HG03558 (cell line): Measurements from ENCODE around the gene RGS19.
"Not testable (repeated sequence)": the region's sequence is repeated elsewhere in the genome, so short reads cannot be mapped to it uniquely, and the experiment has no call there.

Experiments
- ATAC-seq: cut with Tn5 transposase; IDR thresholded peaks from one replicate; pipeline ENCODE4 v1.9.1; 2021; ENCODE audit warnings: moderate number of reproducible peaks; ENCODE audit not compliant: unreplicated experiment; ENCODE audit errors: extremely low read depth

The RGS19 gene

DNA sequence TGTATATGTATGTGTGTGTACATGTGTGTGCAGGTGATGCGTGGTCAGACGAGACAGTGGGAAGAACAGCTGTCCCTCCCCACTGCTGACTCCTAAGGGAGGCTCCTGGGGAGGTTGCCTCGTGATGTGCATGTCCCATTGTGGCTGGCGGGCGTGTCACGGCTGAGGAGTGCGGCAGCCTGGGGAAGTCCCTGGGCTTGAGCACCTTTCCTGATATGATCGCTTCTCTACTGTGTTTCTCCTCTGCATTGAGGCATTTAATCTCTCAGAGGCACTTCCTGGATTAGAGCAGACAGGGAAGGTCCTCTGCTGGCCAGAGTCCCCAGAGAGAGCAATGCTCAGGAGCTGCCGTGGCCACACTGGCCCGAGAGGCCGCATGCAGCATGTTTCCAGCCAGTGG is 16.6 kb upstream of the RGS19 start:
- ATAC-seq: no peak

DNA sequence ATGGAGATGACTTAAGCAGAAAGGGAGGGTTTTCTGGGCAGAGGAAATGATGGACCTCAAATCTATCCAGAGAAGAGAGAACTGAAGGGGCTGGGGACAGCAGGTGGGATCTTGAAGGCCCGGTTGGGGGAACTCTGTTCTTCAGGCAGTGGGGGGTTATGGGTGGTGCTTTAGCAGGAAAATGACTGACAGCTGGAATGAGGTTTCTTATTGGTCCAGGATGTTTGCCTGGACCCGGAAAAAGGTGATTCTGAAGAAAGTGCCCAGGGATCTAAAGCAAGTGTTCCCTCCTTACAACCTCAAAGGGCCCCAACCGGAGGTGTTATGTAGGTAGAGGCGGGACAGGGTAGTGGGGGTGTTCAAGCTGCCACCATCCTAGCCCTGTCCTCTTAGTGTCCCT is 16.1 kb upstream of the RGS19 start:
- ATAC-seq: no peak

DNA sequence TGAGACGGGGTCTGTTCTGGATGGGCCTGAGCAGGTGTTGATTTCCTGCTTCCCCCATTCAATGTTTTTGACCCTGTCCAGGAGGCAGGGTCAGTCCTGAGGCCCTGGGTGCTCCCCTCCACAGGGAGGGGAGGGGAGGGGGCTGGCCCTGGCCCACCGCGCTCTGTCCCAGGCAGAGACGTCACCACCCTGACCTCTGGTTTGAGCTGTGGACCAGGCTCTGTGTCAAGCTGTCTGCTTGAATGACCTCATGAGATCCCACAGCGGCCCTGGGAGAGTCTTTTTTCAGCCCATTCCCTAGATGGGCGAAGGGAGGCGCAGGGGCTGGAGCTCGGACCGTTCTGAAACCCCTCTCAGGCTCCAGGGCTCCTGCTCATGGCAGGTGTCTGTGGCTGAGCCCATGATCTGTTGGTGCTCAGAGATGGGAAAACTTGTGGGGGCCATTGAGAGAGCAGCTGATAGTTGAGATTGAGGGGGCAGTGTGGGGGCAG is 13.7 kb upstream of the RGS19 start:
- ATAC-seq: no peak

DNA sequence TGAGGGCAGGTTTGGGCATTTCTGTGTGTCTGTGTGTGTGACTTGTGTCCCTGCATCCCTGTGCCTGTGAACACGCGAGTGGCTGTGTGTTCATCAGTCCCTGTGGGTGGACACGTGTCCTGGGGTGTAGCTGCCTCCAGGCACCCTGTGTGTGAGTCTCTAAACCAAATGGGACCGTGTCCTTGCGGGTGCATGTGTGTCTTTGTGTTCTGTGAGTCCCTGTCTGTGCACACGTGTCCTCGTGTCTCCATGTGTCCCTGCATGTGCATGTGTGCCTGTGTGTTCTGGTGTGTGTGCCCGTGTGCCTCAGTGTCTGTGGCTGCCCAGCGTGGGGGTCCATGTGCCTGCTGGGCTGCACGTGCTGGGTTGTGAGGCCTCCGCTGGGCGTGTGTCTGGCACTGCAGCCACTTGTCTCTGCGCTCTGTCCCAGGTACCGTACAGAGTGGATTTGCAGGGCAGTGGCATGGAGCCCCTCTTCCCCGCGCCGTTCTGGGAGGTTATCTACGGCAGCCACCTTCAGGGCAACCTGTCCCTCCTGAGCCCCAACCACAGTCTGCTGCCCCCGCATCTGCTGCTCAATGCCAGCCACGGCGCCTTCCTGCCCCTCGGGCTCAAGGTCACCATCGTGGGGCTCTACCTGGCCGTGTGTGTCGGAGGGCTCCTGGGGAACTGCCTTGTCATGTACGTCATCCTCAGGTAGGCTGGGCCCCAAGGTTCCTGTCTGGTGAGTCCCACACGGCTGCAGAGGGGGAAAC is 13.1 kb upstream of the RGS19 start:
- ATAC-seq: no peak

DNA sequence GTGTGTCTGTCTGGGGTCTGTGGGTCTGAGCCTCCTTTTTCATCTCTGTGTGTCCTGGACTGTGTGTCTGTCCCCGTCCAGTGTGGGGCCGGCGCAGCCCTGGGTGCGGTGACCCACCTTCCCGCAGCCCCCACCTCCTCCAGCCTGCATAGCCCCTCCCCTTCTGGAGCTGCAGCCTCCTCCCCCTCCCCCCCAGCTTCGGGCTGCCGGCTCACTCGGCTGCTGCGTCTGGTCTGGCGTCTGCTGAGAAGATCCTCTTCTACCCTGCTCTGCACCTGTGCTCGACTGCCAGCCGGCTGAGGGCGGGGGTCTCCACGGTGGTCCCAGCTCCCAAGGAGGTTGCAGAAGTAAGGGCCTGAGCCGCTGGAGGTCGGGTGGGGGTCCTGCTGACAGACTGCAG is 12.5 kb upstream of the RGS19 start:
- ATAC-seq: no peak

DNA sequence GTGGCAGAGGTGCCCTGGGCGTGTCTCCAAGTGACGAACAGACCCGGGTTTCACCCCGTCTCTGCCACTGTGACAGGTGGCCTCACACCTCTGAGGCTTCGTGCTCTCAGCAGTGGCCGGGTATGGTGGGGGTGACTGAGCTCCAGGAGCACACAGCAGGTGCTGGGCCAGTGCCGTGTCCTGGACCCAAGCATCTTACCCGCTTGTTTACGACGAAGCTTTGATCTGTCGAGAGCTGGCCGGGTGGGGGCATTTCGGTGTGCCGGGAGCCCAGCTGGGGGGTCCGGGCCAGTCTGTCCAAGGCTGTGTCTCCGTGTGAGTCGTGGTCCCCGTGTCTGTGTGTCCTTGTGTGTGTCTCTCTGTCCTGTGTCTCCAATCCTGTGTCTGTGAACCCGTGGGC is 12.0 kb upstream of the RGS19 start:
- ATAC-seq: no peak

DNA sequence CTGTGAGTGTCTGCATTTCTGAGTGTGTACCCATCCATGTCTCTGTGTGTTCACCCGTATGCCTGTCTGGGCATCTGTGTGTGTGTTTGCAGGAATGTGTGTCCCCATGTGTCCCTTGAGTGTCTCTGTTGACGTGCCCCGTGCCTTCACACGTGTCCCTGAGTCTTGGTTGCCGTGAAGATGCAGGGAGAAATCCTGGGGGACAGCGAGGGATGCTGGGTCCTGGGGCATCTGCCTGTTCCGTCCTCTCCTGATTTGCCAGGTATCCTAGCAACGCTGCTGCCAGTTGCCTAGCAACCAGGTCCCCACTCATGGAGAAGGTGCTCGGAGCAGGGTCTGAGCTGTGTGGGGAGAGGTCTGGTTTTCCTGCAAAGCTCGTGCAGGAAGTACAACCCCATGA is 10.8 kb upstream of the RGS19 start:
- ATAC-seq: no peak

DNA sequence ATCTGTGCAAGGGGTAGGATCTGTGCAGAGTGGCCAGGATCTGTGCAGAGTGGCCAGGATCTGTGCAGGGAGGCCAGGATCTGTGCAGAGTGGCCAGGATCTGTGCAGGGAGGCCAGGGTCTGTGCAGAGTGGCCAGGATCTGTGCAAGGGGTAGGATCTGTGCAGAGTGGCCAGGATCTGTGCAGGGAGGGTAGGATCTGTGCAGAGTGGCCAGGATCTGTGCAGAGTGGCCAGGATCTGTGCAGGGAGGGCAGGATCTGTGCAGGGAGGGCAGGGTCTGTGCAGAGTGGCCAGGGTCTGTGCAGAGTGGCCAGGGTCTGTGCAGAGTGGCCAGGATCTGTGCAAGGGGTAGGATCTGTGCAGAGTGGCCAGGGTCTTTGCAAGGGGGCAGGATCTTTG is 9.3 kb upstream of the RGS19 start:
- ATAC-seq: not testable (repeated sequence)

DNA sequence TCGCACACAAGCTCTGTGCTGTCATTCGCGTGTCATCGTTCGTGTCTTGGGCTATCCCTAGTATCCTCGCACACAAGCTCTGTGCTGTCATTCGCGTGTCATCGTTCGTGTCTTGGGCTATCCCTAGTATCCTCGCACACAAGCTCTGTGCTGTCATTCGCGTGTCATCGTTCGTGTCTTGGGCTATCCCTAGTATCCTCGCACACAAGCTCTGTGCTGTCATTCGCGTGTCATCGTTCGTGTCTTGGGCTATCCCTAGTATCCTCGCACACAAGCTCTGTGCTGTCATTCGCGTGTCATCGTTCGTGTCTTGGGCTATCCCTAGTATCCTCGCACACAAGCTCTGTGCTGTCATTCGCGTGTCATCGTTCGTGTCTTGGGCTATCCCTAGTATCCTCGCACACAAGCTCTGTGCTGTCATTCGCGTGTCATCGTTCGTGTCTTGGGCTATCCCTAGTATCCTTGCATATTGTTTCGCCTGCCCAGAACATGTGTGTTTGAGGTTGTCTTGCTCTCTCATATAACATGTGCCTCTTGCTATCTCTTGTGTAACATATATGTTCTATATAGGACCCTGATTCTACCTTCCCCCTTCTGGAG is 8.0 kb upstream of the RGS19 start:
- not testable (repeated sequence) for ATAC-seq

DNA sequence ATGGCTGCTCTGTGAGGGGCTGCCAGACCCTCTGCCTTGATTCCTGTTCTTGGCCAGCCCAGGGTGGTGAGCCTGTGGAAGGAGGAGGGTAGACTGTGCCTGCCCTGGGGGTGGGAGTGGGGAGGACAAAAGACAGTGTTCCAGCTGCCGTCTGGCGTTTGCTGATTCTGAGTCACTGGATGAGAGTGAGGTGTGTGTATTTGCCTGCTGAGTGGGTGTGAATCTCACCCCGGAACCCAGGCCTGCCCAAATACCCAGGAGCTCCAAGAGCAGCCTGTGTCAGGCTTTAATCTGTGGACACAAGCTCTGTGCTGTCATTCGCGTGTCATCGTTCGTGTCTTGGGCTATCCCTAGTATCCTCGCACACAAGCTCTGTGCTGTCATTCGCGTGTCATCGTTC is 7.5 kb upstream of the RGS19 start:
- no peak for ATAC-seq

DNA sequence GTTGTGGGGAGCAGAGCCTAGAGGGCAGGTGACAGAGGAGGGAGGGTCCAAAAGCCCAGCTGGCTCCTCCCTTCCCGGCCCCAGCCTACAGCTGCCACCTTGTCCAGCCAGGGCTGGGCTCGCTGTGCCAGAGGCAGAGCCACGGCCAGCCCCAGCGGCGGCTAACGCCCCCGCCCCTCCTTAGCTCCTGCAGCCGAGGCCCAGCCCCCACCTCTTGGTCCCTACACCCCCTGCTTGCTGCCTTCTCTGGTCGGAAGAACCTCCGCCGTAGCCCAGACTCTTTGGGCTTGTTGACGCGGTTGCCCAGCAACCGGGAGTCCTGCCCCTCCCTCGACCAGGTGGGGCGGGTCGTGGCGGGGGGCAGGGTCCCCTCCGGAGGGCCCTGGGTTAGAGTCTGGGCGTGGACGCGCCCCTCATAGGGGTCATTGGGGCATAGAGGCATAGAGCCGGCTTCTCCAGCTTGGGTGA is 5.4 kb upstream of the RGS19 start:
- ATAC-seq: no peak

DNA sequence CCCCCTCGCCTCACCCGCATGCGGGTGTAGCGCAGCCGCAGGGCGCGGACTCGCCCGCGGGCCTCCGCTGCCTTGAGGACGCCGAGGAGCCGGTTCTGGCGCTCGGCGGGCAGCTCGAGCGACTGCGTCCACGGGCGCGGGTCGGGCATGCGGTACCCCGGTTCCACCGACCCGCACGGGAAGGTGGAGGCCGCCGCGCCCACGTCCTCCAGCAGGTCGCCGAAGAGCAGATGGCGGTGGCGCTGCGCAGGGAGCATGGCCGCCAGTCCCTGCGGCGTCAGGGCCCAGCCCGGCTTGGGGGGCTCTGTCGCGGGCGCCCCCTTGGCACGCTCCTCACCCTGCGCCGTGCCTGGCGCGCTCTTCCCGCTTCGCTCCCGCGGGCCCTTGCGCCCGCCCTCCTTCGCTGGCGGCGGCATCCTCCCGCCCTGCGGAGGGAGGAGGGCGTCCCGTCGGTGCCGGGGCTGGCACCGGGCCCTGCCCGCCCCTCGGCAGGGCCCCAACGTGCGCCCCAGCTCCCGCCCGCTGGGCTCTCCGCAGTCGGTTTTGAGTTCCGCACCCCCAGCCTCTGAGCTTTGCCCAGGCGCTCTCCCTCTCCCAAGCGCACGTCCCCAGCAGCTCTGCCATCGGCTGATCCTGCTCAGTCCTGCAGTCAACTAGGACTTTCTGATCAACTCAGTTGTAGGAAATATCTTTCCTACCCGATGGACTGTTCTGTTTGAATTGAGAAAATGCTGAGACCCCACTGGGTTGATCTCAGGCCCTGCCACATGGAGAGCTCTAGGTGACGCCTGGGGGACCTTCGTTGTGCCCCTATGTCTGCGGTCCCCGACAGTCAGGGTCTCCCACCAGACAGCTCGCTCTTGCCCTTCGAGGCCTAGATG is 4.7 kb upstream of the RGS19 start, which contains the start of gene LKAAEAR1:
Gene LKAAEAR1, minus strand, starts transcription at position 595 of the 881 bp plus-strand sequence. Its CDS starts 179 bp downstream, at position 416.
- ATAC-seq: no peak

DNA sequence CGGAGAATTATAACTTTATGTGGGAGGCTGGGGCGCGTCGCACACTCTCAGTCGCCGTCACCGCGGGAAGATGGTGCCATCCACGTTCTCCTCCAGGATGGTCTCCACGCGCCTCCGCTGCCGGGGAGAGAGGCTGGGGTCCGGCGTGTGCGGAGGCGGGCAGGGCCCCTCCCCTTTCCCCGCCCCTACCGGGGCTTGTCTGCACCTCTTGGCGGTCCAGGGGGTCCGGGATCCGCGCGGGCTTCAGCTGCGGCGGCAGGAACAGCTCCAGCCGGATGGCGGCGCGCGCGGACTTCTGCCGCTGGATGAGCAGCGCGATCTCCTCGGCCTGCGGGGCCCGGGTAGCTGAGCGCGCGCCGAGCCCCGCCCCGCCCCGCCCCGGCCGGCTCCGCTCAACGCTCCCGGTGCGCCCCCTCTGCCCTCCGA is 4.1 kb upstream of the RGS19 start:
- ATAC-seq: no peak

DNA sequence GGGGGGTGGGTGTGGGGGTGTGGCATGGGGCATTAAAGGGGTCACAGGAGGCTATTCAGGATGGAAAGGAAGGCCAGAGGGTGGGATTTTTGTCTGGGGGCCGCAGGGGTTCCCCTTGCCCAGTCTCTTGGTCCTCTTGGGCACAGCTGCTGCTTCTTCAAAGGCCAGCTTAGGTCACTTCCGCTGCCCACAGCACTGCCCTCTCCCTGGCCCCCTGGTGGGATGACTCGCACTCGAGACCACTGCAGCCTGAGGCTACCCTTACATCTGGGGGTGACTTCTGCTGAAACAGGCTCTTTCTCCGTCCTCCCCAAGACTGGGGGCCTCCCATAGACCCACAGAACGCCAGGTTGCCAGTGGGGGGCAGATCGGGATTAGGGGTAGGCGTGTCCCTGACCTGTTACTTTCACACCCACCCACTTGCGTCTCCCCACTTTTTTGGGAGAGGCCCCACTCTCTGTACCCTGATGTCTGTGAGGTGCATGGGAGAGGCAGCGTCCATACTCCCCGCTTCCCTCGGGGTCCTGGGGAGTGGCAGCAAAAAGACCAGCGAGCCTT is 3.6 kb upstream of the RGS19 start:
- ATAC-seq: no peak

DNA sequence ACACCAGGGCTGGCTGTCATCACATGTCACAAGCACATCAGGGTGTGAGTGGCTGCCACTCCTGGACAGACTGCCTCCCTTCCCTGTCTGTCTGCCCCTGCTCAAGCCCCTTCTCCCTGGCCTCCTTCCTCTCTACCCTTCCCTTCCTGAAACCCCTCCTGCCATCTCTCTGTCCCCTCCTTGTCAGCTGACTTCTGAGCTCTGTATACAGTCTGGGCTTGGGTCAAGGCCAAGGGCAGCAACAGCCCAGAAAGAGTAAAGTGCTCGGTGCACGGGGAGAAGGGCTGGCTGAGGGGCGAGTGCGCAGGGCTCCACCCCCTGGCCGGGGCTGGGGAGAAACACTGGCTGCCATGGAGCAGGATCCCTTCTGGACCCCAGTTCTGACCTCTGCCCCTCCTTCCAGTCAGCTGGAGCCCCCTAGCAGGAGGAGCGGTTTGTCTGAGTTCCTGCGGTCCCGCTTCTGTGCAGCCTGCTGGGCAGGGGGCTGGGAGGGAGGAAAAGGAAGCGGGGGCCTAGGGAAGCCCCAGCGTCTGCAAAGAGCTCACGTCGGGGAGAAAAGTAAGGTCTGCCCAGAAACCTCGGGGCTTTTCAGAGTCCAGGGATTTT is 2.9 kb upstream of the RGS19 start:
- ATAC-seq: no peak

DNA sequence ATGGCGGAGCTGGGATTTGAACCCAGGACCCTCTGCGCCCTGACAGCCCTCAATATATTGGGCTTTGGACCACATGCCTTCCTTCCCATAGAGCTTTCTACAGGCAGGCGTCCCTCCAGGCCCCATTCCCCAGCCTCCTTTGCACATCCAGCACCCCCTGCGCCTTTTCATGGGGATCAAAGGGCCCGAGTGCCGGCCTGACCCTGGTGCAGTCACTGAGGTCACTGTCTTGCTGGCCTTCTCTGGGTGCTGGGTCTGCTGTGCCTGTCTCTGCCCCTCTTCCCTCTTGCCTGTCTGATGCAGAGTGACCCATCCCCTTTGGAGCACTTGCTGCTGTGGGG is 2.3 kb upstream of the RGS19 start:
- no peak for ATAC-seq

DNA sequence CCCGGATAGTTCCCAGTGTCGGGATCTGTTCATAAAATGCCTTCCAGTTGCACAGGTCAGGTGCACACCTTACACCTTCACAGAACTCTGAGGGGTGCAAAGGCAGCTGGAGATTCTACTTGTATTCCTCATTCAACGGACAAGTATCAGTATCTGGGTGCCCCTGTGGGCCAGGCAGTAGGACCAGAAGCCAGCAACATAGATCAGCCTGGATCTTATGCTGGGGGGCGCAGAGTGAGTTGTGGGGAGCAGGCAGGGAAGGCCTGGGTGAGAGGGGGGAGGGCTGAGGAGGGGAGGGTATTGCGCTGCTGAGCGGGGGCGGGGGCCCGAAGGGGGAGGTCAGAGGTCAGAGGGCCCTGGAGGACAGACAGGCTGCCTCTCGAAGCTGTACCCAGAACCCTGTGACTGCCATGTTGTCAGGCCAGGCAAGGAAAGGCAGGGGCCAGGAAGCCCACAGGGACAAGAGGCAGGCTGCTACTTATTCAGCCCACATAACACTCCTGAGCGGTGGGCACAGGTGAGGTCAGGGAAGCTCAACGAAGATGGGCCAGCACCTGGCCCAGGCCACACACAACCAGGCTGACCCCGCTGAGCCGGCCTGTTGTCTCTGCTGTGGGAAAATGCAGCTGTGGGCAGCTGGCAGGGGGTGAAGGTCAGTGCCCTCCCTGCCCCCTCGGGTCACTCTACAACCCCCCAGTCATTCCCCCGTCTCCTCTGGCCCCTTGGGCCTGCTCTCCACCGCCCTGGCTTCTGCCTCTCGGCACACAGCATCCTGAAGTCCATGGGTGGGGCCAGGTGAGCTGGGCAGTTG is 1.7 kb upstream of the RGS19 start:
- no peak for ATAC-seq

DNA sequence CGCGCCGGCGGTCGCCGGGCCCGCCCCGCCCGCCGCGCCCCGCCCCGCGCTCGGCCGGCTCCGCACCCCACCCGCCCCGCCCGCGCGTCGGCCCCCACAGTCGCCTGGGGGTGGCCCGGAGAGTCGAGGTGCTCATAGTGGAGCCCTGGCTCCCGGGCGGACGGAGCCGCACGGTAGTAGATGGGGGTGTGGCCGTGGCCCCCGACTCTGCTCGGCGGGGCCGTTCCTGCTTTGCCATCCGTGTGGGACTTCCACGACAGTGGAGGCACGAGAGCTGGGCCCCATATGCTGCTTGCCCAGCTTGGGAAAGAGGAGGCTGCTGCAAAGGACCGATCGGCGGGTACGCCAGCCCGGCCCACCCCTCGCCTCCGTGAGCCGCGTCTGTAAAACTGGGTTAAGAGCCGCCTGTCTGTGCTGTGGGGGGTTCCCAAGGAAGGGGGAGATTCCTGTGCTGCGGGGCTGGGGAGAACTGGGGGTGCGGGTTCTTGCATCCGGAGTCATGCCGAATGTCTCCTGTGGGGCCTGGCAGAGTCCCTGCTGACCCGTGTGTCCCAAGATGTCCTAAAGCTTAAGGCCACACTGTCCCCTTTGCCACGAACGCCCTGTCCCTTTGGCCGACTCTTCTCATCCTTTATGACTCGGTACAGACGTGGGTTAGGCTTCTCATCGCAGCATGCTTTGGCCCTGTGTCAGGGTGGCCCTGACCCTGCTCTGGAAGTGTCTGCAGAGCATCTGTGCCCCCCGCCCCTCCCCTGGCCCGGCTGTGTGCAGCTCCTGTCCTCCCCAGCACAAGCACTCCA is 895 bp upstream of the RGS19 start, which contains the start of gene OPRL1:
Gene OPRL1, plus strand, starts transcription at position 70 of the 800 bp plus-strand sequence. CDS start 12,639 bp downstream, outside the sequence.
- ATAC-seq: no peak

DNA sequence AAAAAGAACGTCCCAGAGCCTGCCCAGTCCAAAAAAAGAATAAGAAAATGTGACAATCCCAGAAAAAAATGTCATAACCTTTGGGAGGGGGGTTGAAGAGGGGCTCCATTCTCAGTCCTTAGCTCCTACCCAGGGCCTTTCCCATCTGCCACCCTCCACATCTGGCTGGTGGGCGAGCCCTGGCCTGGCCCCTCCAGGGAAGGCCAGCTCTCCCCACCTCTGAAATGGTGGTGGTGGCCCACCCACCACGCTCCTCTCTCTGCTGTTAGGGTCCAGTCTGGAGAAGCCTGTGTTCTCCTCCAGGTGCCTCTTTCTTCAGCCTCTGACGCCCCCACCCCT is 415 bp downstream of the RGS19 start:
- no peak for ATAC-seq
